ENCODE results near the gene GJA4. TPM values are rescaled to one million over a fixed set of nuclear protein-coding genes. Genes with fewer than 3 reads are reported as not detected.

Gene GJA4
- total and polyA plus RNA-seq, 2 of the 8 experiments (the other 6 are each of a cell fraction or from before 2014, with no cell fraction given), result 3.2 to 3.9 TPM

- Histone ChIP-seq H2AFZ (ENCODE audit: low read length) (no peak overlapping the region), H4K91ac (replicated peaks; ENCODE audit: insufficient read length, low read length) (no peak overlapping the region), H3K79me2 (ENCODE audit: control insufficient read depth in 1 of 2, insufficient read depth in 2 of 2, low read length in 2 of 2) (no peaks in the 10 kb centered on the region), H2BK15ac (ENCODE audit: low read length) (no peak overlapping the region), H3K9me3 (ENCODE audit: insufficient read depth in 2 of 2, low read depth in 1 of 2, low read length in 1 of 2) (no peaks in the 10 kb centered on the region), H4K5ac (ENCODE audit: insufficient read length, low read depth, low read length) (no peak overlapping the region), H2BK12ac (ENCODE audit: low read depth, low read length) (no peak overlapping the region), H3K9ac (replicated peaks in 1 of 4; ENCODE audit: extremely low read depth in 1 of 4, low read depth in 3 of 4, low read length in 3 of 4) (no peak overlapping the region), H3K4me2 (ENCODE audit: insufficient read depth in 1 of 2, low read depth in 2 of 2, low read length in 2 of 2) (no peak overlapping the region), H2AK5ac (ENCODE audit: low read depth, low read length) (no peak overlapping the region), H2BK20ac (ENCODE audit: low read length) (no peak overlapping the region), H3K23me2 (ENCODE audit: low read depth, low read length) (no peaks in the 10 kb centered on the region; the same call in 1 of the 2 replicates), H3K18ac (ENCODE audit: extremely low read depth, low read length) (no peak overlapping the region), H3K79me1 (ENCODE audit: low read depth, low read length) (no peaks in the 10 kb centered on the region), H3K4me3 (ENCODE audit: extremely low read depth in 1 of 4, insufficient read depth in 2 of 4, low read depth in 3 of 4, low read length in 4 of 4) (no peak overlapping the region), H3K27me3 (replicated peaks in 1 of 4; ENCODE audit: control insufficient read depth in 3 of 4, extremely low read depth in 1 of 4, insufficient read depth in 3 of 4, low read length in 3 of 4) (peaks cover 0 to 13% (median 5%) of the 10 kb centered on the region in 4 experiments; a peak in 5 of 7 replicates), H3K36me3 (ENCODE audit: control insufficient read depth in 2 of 4, insufficient read depth in 4 of 4, low read length in 3 of 4) (no peaks in the 10 kb centered on the region), H3K27ac (ENCODE audit: low read depth, low read length) (no peak overlapping the region), H4K20me1 (replicated peaks in 1 of 2; ENCODE audit: control insufficient read depth in 1 of 2, insufficient read depth in 2 of 2, low read length in 2 of 2) (no peaks in the 10 kb centered on the region), H3K14ac (ENCODE audit: insufficient read length) (no peak overlapping the region), H3K23ac (ENCODE audit: insufficient read length) (no peak overlapping the region), H2BK5ac (ENCODE audit: low read depth, low read length) (no peak overlapping the region), H3K56ac (replicated peaks; ENCODE audit: insufficient read length, low read depth, low read length) (no peak overlapping the region), H3K4ac (replicated peaks; ENCODE audit: insufficient read length, low read depth, low read length) (no peak overlapping the region), H3K4me1 (replicated peaks in 1 of 4; ENCODE audit: control insufficient read depth in 3 of 4, insufficient read depth in 4 of 4, low read length in 3 of 4) (peaks cover 0 to 5% (median 1%) of the 10 kb centered on the region in 4 experiments; a peak in 5 of 7 replicates), H2BK120ac (replicated peaks; ENCODE audit: low read depth, low read length) (no peak overlapping the region), H4K8ac (ENCODE audit: extremely low read depth, insufficient read depth, low read length) (no peak overlapping the region)
- FAIRE-seq (no peak), DNase-seq (ENCODE audit: low read depth in 1 of 2, low spot score in 2 of 2) (no peak)
- POLR2A ChIA-PET (ENCODE audit: partially characterized antibody), result interaction anchor here (1.1 to 1.7 kb wide), 2 partner anchors 14 to 19 kb away, joined by 3 read pairs; no protein-coding TSS in a partner anchor
- 87% methylated on average over 6 of the region's 6 CpGs; no CpG with 5 or more reads in 1 of the 2 experiments for WGBS, 2 experiments (ENCODE audit: extremely low coverage in 1 of 2, insufficient coverage in 1 of 2, insufficient read length in 1 of 2, insufficient replicate concordance in 2 of 2, low coverage in 1 of 2, low lambda C conversion rate in 2 of 2, missing lambda C conversion rate in 1 of 2)
- CTCF ChIA-PET (ENCODE audit: partially characterized antibody), result interaction anchor here (0.7 to 5.4 kb wide), 33 partner anchors 8 to 630 kb away, joined by 3 to 42 read pairs (median 6); partner anchors contain the start of genes GJB4 and GJB5
- TF ChIP-seq CTCF (IDR thresholded peaks at IDR 0.05; ENCODE audit: control extremely low read depth in 1 of 3, insufficient read depth in 1 of 3, low read depth in 1 of 3, low read length in 3 of 3) (no peak), TAF7 (optimal IDR thresholded peaks at IDR 0.05; ENCODE audit: borderline replicate concordance, low read depth, low read length) (no peak), FOSL1 (IDR thresholded peaks at IDR 0.05; ENCODE audit: insufficient read depth, low read depth, low read length) (no peak), RNF2 (IDR thresholded peaks at IDR 0.05; ENCODE audit: borderline replicate concordance, low read depth, low read length, missing control alignments, poor library complexity, severe bottlenecking) (no peak), ASH2L (IDR thresholded peaks at IDR 0.05; ENCODE audit: low read length) (no peak), TBP (IDR thresholded peaks at IDR 0.05; ENCODE audit: low read depth, low read length) (no peak), USF2 (IDR thresholded peaks at IDR 0.05; ENCODE audit: low read length) (no peak), RBBP5 (IDR thresholded peaks at IDR 0.05; ENCODE audit: borderline replicate concordance, low read depth, low read length) (no peak), CBX5 (IDR thresholded peaks at IDR 0.05; ENCODE audit: low read depth, low read length) (no peak)
Measured at GRCh38 chr1:34743775-34744174, 49.0 kb upstream of the GJA4 start.
